Embryonic facial prominence (tissue), 1 donor: Measurements from ENCODE around the gene NUPR2.
A peak's percentile ranks its signal among the peaks of the same experiment; 100 is the strongest.
"Not testable (repeated sequence)": the region's sequence is repeated elsewhere in the genome, so short reads cannot be mapped to it uniquely, and the experiment has no call there.

Source experiments
- DNase-seq: peaks from one replicate; pipeline ENCODE4 v3.0.0-alpha.2; 2016; ENCODE audit errors: extremely low spot score

The NUPR2 gene

GRCh38 chr7:56086761-56087160, 29.5 kb downstream of the NUPR2 start:
- no peak for DNase-seq

GRCh38 chr7:56083150-56083785, 32.9 kb downstream of the NUPR2 start:
- DNase-seq, result no peak

- no peak for DNase-seq
Measured at GRCh38 chr7:56081626-56082340, 34.4 kb downstream of the NUPR2 start.

- not testable (repeated sequence) for DNase-seq
Measured at GRCh38 chr7:56080726-56081435, 35.3 kb downstream of the NUPR2 start.

GRCh38 chr7:56079450-56080185, 36.6 kb downstream of the NUPR2 start:
- no peak for DNase-seq

GRCh38 chr7:56078196-56078595, 38.0 kb downstream of the NUPR2 start:
- no peak for DNase-seq

DNA sequence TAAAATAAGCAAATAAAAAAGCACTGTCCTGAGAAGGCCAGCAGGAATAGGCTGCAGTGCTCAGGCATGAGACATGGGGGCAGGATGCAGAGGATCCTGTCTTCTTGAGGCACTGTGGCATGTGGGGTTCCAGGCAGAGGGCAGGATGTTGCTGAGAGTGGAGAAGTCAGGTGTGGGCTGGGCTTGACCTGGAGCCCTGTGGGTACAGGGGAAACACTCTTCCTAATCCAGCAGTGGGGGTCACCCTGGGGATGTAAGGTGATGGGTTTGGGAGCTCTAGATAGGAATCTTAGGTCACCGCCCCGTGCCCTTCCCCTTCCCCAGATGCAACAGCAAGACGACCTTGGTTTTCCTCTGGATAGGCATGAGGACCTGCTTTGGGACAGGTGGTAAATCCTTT, 38.5 kb downstream of the NUPR2 start:
- no peak for DNase-seq

- DNase-seq, result peak; percentile 43
Measured at GRCh38 chr7:56074371-56074791, 41.8 kb downstream of the NUPR2 start.

- not testable (repeated sequence) for DNase-seq
Measured at GRCh38 chr7:56066376-56066775, 49.8 kb downstream of the NUPR2 start.
